ENCODE results near the gene PCCA.
"Not testable (repeated sequence)": the region's sequence is repeated elsewhere in the genome, so short reads cannot be mapped to it uniquely, and the experiment has no call there.

Gene PCCA

GRCh38 chr13:100098445-100099116, 9.7 kb downstream of the PCCA start:
- no peak for DNase-seq

GRCh38 chr13:100099117-100099445, 10.2 kb downstream of the PCCA start:
- DNase-seq = not testable (repeated sequence)

GRCh38 chr13:100100115-100100879, 11.4 kb downstream of the PCCA start:
- no peak for DNase-seq

GRCh38 chr13:100102042-100102441, 13.1 kb downstream of the PCCA start:
- no peak for DNase-seq

GRCh38 chr13:100106005-100106404, 17.1 kb downstream of the PCCA start:
- DNase-seq = no peak

GRCh38 chr13:100106705-100107104, 17.8 kb downstream of the PCCA start:
- no peak for DNase-seq

GRCh38 chr13:100108913-100109507, 20.1 kb downstream of the PCCA start:
- DNase-seq = no peak

- no peak for DNase-seq
Measured at GRCh38 chr13:100110269-100110668, 21.4 kb downstream of the PCCA start.

- no peak for DNase-seq
Measured at GRCh38 chr13:100112186-100112838, 23.4 kb downstream of the PCCA start.

GRCh38 chr13:100115693-100116254, 26.9 kb downstream of the PCCA start:
- DNase-seq = no peak

GRCh38 chr13:100124265-100124664, 35.4 kb downstream of the PCCA start:
- DNase-seq = no peak

GRCh38 chr13:100125946-100126345, 37.1 kb downstream of the PCCA start:
- no peak for DNase-seq

GRCh38 chr13:100128373-100128772, 39.5 kb downstream of the PCCA start:
- no peak for DNase-seq

- no peak for DNase-seq
Measured at GRCh38 chr13:100128838-100129237, 39.9 kb downstream of the PCCA start.

- no peak for DNase-seq
Measured at GRCh38 chr13:100129605-100130004, 40.7 kb downstream of the PCCA start.

GRCh38 chr13:100130092-100130491, 41.2 kb downstream of the PCCA start:
- no peak for DNase-seq

GRCh38 chr13:100130930-100131511, 42.1 kb downstream of the PCCA start:
- DNase-seq = no peak

GRCh38 chr13:100131863-100132574, 43.1 kb downstream of the PCCA start:
- no peak for DNase-seq

- no peak for DNase-seq
Measured at GRCh38 chr13:100138859-100139491, 50.1 kb downstream of the PCCA start.

GRCh38 chr13:100139817-100140216, 50.9 kb downstream of the PCCA start:
- DNase-seq = no peak

- DNase-seq = no peak
Measured at GRCh38 chr13:100140441-100140840, 51.5 kb downstream of the PCCA start.

- DNase-seq = not testable (repeated sequence)
Measured at GRCh38 chr13:100141461-100141961, 52.6 kb downstream of the PCCA start.
